ENCODE results near the gene RAB20. TPM values are rescaled to one million over a fixed set of nuclear protein-coding genes. Genes with fewer than 3 reads are reported as not detected.

The RAB20 gene
- total and polyA plus RNA-seq, 9 donors, result 14.5 to 32.6 (median 22.0) TPM

- intact Hi-C loops (cut with DNase I), result no loop called here
- Histone ChIP-seq H3K9me3 (no peaks in the 10 kb centered on the region), H3K27ac (no peak overlapping the region), H3K27me3 (no peaks in the 10 kb centered on the region), H3K4me3 (no peak overlapping the region), H3K4me1 (ENCODE audit: insufficient read depth) (peaks cover 7% of the 10 kb centered on the region), H3K36me3 (no peaks in the 10 kb centered on the region)
- DNase-seq, result no peak
- no peak for TF ChIP-seq EP300 (IDR thresholded peaks at IDR 0.05)
- no peak for TF ChIP-seq POLR2A (IDR thresholded peaks at IDR 0.05)
- no peak for TF ChIP-seq CTCF (IDR thresholded peaks at IDR 0.05)
- 95 to 96% (median 96%) methylated on average over 16 of the region's 16 CpGs for WGBS, 3 donors
Measured at GRCh38 chr13:110555601-110556223, 5.8 kb downstream of the RAB20 start.

- Histone ChIP-seq H3K4me3 (no peak overlapping the region), H3K27ac (no peak overlapping the region), H3K27me3 (no peaks in the 10 kb centered on the region), H3K9me3 (no peaks in the 10 kb centered on the region), H3K4me1 (ENCODE audit: insufficient read depth) (peaks cover 6% of the 10 kb centered on the region), H3K36me3 (no peaks in the 10 kb centered on the region)
- DNase-seq, result no peak
- WGBS, 3 donors, result 83 to 88% (median 84%) methylated on average over 15 of the region's 16 CpGs
- TF ChIP-seq POLR2A (IDR thresholded peaks at IDR 0.05) (no peak), CTCF (IDR thresholded peaks at IDR 0.05) (no peak), EP300 (IDR thresholded peaks at IDR 0.05) (no peak)
- intact Hi-C loops (cut with DNase I), result no loop called here
Measured at GRCh38 chr13:110554946-110555345, 6.6 kb downstream of the RAB20 start.

- H3K36me3 ChIP-seq, result no peaks in the 10 kb centered on the region
- no peaks in the 10 kb centered on the region for H3K27me3 ChIP-seq
- H3K27ac ChIP-seq, result no peak overlapping the region
- H3K9me3 ChIP-seq, result no peaks in the 10 kb centered on the region
- no peak for DNase-seq
- peaks cover 5% of the 10 kb centered on the region for H3K4me1 ChIP-seq (ENCODE audit: insufficient read depth)
- intact Hi-C loops (cut with DNase I), result no loop called here
- TF ChIP-seq CTCF (IDR thresholded peaks at IDR 0.05), result no peak
- no peak overlapping the region for H3K4me3 ChIP-seq
- WGBS, 3 donors, result 82 to 85% (median 84%) methylated on average over 8 of the region's 8 CpGs
Measured at GRCh38 chr13:110554227-110554836, 7.2 kb downstream of the RAB20 start.

GRCh38 chr13:110553417-110553816 lies 8.1 kb downstream of the RAB20 start:
- TF ChIP-seq POLR2A (IDR thresholded peaks at IDR 0.05), result no peak
- no peak for TF ChIP-seq CTCF (IDR thresholded peaks at IDR 0.05)
- no peak for TF ChIP-seq EP300 (IDR thresholded peaks at IDR 0.05)
- Histone ChIP-seq H3K4me3 (no peak overlapping the region), H3K27ac (no peak overlapping the region), H3K9me3 (no peaks in the 10 kb centered on the region), H3K27me3 (no peaks in the 10 kb centered on the region), H3K36me3 (no peaks in the 10 kb centered on the region), H3K4me1 (ENCODE audit: insufficient read depth) (peaks cover 7% of the 10 kb centered on the region)
- intact Hi-C loops (cut with DNase I), result no loop called here
- 72 to 83% (median 73%) methylated on average over 4 of the region's 4 CpGs for WGBS, 3 donors
- no peak for DNase-seq
